ENCODE data around the gene FARP1.

Gene FARP1

DNA sequence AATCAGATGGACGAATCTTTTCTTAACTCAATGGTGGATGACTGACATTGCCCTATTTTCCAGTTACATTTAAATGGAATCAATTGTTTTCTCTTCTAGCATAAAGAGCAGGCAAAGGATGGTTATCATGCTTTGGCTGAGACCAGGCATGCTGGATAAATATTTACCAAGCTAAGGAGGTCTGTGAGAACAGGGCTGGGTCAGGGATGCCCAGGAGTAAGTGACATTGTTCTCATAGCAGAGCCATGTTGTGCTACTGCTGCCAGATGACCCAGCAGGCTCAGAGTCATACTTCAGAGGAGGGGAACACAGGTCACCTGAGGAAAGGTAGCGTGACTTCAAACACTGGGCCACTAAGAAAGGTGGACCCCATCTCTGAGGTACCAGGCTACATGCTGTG, 150.2 kb downstream of the FARP1 start:
- TF ChIP-seq, protein P1, sequence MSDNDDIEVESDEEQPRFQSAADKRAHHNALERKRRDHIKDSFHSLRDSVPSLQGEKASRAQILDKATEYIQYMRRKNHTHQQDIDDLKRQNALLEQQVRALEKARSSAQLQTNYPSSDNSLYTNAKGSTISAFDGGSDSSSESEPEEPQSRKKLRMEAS (IDR thresholded peaks at IDR 0.05), result no peak
- TF ChIP-seq, protein P2, sequence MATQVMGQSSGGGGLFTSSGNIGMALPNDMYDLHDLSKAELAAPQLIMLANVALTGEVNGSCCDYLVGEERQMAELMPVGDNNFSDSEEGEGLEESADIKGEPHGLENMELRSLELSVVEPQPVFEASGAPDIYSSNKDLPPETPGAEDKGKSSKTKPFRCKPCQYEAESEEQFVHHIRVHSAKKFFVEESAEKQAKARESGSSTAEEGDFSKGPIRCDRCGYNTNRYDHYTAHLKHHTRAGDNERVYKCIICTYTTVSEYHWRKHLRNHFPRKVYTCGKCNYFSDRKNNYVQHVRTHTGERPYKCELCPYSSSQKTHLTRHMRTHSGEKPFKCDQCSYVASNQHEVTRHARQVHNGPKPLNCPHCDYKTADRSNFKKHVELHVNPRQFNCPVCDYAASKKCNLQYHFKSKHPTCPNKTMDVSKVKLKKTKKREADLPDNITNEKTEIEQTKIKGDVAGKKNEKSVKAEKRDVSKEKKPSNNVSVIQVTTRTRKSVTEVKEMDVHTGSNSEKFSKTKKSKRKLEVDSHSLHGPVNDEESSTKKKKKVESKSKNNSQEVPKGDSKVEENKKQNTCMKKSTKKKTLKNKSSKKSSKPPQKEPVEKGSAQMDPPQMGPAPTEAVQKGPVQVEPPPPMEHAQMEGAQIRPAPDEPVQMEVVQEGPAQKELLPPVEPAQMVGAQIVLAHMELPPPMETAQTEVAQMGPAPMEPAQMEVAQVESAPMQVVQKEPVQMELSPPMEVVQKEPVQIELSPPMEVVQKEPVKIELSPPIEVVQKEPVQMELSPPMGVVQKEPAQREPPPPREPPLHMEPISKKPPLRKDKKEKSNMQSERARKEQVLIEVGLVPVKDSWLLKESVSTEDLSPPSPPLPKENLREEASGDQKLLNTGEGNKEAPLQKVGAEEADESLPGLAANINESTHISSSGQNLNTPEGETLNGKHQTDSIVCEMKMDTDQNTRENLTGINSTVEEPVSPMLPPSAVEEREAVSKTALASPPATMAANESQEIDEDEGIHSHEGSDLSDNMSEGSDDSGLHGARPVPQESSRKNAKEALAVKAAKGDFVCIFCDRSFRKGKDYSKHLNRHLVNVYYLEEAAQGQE (IDR thresholded peaks at IDR 0.05; ENCODE audit: low read depth), result no peak
- TF ChIP-seq YY1 (IDR thresholded peaks at IDR 0.05; ENCODE audit: low read depth), result no peak
- TF ChIP-seq TEAD4 (IDR thresholded peaks at IDR 0.05), result no peak
- TF ChIP-seq FOXM1 (IDR thresholded peaks at IDR 0.05; ENCODE audit: borderline replicate concordance, low read depth), result no peak
- no peak for TF ChIP-seq CREB1 (IDR thresholded peaks at IDR 0.05; ENCODE audit: low read depth)
- TF ChIP-seq, protein P3, sequence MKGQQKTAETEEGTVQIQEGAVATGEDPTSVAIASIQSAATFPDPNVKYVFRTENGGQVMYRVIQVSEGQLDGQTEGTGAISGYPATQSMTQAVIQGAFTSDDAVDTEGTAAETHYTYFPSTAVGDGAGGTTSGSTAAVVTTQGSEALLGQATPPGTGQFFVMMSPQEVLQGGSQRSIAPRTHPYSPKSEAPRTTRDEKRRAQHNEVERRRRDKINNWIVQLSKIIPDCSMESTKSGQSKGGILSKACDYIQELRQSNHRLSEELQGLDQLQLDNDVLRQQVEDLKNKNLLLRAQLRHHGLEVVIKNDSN (IDR thresholded peaks at IDR 0.05), result no peak
- no peak for TF ChIP-seq TCF12 (IDR thresholded peaks at IDR 0.05; ENCODE audit: low read depth)
- TF ChIP-seq EP300 (IDR thresholded peaks at IDR 0.05; ENCODE audit: borderline replicate concordance), result no peak
- no peak for TF ChIP-seq NFIC (IDR thresholded peaks at IDR 0.05)
- TF ChIP-seq TAF1 (IDR thresholded peaks at IDR 0.05; ENCODE audit: low read depth), result no peak
- TF ChIP-seq CEBPB (IDR thresholded peaks at IDR 0.05), result no peak
- TF ChIP-seq ZBTB7A (IDR thresholded peaks at IDR 0.05; ENCODE audit: low read depth), result no peak
- no peak for TF ChIP-seq EGR1 (IDR thresholded peaks at IDR 0.05)
- TF ChIP-seq RAD21 (IDR thresholded peaks at IDR 0.05; ENCODE audit: low read depth), result no peak

DNA sequence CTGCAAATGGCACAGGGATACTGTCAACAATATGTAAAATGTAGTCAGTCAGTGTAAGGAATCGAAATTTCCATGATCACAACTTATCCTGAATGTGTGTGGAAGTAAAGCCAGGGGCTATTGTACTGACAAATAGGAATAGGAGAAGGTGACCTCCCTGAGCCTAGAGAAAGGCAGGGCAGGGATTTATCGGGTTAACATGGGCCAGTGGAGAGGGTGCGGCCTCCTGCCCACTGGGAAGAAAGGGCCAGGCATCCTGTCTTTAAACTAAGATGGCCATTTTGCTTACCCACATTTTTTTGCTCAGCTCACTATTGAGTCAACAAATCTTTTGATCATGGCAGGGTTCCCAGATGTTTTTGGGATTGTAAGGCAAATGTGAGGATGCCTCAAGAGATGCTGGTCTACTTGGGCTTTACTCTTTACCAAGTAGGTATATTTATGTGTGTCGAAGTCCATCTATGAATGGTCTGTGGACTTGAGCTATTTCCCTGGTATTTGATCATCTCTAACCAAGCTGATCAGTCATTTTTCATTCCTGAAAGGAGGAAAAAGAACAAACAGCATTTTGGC, 150.8 kb downstream of the FARP1 start:
- TF ChIP-seq EGR1 (IDR thresholded peaks at IDR 0.05) (no peak), TEAD4 (IDR thresholded peaks at IDR 0.05) (no peak), TAF1 (IDR thresholded peaks at IDR 0.05; ENCODE audit: low read depth) (no peak), CREB1 (IDR thresholded peaks at IDR 0.05; ENCODE audit: low read depth) (no peak), NFIC (IDR thresholded peaks at IDR 0.05) (no peak), TCF12 (IDR thresholded peaks at IDR 0.05; ENCODE audit: low read depth) (no peak)

DNA sequence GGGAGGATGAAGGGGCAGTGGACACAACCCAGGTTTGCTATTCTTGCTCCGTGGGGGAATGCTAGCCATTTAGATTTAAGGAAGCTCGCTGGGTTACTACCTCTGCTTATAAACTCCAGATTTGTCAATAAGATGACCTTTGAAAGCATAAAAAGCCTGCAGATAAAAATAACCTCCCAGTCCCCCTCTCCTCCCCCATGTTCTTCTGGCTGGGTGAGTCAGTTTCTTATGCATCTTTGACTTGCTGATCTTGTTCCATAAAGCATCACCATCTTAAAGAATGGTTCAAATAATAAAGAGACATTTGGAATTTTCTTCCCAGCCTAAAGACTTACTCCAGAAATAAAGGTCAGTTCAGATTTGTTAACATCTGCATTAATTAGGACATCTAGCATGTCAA, 152.5 kb downstream of the FARP1 start:
- TF ChIP-seq EP300 (IDR thresholded peaks at IDR 0.05; ENCODE audit: borderline replicate concordance) (no peak), TEAD4 (IDR thresholded peaks at IDR 0.05) (no peak)
- TF ChIP-seq, protein P1 (IDR thresholded peaks at IDR 0.05), result no peak

DNA sequence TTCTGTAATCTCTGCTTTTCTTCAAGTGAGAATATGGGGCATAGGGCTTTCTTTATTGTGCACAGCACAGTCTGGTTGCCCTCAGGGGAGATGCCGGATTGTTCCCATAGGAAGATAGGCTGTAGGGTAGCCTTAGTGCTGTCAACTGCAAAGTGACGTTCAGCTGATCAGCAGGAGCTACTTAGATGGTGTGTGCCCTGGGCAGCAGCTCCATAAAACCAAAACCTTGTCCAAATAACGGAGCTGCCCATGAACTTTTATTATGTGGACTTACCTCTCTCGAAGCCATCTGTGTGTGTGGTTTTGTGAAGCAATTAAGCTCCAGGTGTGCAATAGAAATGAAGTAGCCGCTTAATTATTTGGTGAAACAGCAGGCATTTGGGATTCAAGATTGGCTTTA, 154.2 kb downstream of the FARP1 start:
- TF ChIP-seq YY1 (IDR thresholded peaks at IDR 0.05; ENCODE audit: low read depth) (no peak), NFIC (IDR thresholded peaks at IDR 0.05) (no peak), ZBTB7A (IDR thresholded peaks at IDR 0.05; ENCODE audit: low read depth) (no peak), TEAD4 (IDR thresholded peaks at IDR 0.05) (no peak), TCF12 (IDR thresholded peaks at IDR 0.05; ENCODE audit: low read depth) (no peak), RAD21 (IDR thresholded peaks at IDR 0.05; ENCODE audit: low read depth) (no peak), FOXM1 (IDR thresholded peaks at IDR 0.05; ENCODE audit: borderline replicate concordance, low read depth) (no peak)
- TF ChIP-seq, protein P1 (IDR thresholded peaks at IDR 0.05), result no peak
- TF ChIP-seq, protein P3 (IDR thresholded peaks at IDR 0.05), result no peak
- TF ChIP-seq, protein P2 (IDR thresholded peaks at IDR 0.05; ENCODE audit: low read depth), result no peak

DNA sequence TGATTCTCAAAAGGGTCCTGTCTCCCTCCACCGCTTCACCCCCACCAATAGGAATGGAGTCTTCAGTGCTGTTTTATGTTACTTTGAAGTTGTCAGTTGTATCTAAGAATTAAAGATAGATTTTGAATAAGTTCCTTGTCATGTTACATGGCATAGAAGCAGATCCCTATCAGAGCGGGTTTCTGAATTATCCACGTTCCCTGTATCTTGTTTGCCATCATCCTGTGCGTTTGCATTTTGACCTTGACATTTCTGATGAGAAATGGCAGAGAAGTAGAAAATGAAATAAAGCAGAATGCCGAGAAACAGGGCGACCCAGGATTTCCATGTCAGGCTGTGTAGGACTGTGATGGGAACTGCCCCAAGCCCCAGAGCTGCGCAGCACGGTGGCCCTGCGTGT, 154.9 kb downstream of the FARP1 start:
- TF ChIP-seq ZBTB7A (IDR thresholded peaks at IDR 0.05; ENCODE audit: low read depth) (no peak), CEBPB (IDR thresholded peaks at IDR 0.05) (no peak), EP300 (IDR thresholded peaks at IDR 0.05; ENCODE audit: borderline replicate concordance) (no peak), YY1 (IDR thresholded peaks at IDR 0.05; ENCODE audit: low read depth) (no peak), EGR1 (IDR thresholded peaks at IDR 0.05) (no peak), TCF12 (IDR thresholded peaks at IDR 0.05; ENCODE audit: low read depth) (no peak)
- TF ChIP-seq, protein P1 (IDR thresholded peaks at IDR 0.05), result no peak
- TF ChIP-seq, protein P2 (IDR thresholded peaks at IDR 0.05; ENCODE audit: low read depth), result no peak
